Liver (tissue), 9 donors: Measurements from ENCODE around the gene DLEC1. TPM values are rescaled to one million over a fixed set of nuclear protein-coding genes. Genes with fewer than 3 reads are reported as not detected.

Experiments used
- DNase-seq: peaks from one replicate; pipeline ENCODE4 v3.0.0-alpha.2; 2017; ENCODE audit warnings: low spot score
- H3K27ac ChIP-seq, 2 donors: one replicate each; pipeline ENCODE4 v1.7.0; 2013; ENCODE audit warnings: inconsistent platforms in 2 of 2, low read length in 2 of 2, control low read depth in 1 of 2, low read depth in 1 of 2, mild to moderate bottlenecking in 1 of 2
- H3K27me3 ChIP-seq, 4 donors: one replicate each; pipeline versions ENCODE4 v1.6.1 to v1.7.0; 2013; ENCODE audit warnings: low read length in 3 of 4, inconsistent platforms in 1 of 4, mild to moderate bottlenecking in 1 of 4, moderate library complexity in 1 of 4; ENCODE audit not compliant: control insufficient read depth in 4 of 4, insufficient read depth in 4 of 4
- H3K36me3 ChIP-seq, 4 donors: one replicate each; pipeline versions ENCODE4 v1.6.1 to v1.7.0; 2013; ENCODE audit warnings: low read length in 3 of 4, mild to moderate bottlenecking in 3 of 4, low read depth in 1 of 4, moderate library complexity in 1 of 4; ENCODE audit not compliant: control insufficient read depth in 4 of 4, insufficient read depth in 3 of 4
- H3K4me1 ChIP-seq, 4 donors: one replicate each; pipeline versions ENCODE4 v1.6.1 to v1.7.0; 2013; ENCODE audit warnings: low read length in 3 of 4, mild to moderate bottlenecking in 3 of 4, moderate library complexity in 1 of 4; ENCODE audit not compliant: control insufficient read depth in 4 of 4, insufficient read depth in 4 of 4
- H3K4me3 ChIP-seq, 3 donors: one replicate each; pipeline versions ENCODE4 v1.6.1 to v1.7.0; 2013; ENCODE audit warnings: low read length in 3 of 3, control low read depth in 1 of 3, low read depth in 1 of 3, mild to moderate bottlenecking in 1 of 3
- H3K9ac ChIP-seq, 2 donors: one replicate each; pipeline ENCODE4 v1.7.0; 2013; ENCODE audit warnings: low read length in 2 of 2, mild to moderate bottlenecking in 2 of 2, moderate library complexity in 2 of 2, control low read depth in 1 of 2, low read depth in 1 of 2
- H3K9me3 ChIP-seq, 4 donors: one replicate each; pipeline versions ENCODE4 v1.6.1 to v1.7.0; 2013; ENCODE audit warnings: low read length in 3 of 4; ENCODE audit not compliant: control insufficient read depth in 4 of 4
- ATF3 ChIP-seq: IDR thresholded peaks from 2 replicates; pipeline ENCODE4 v1.6.1; 2016; ENCODE audit warnings: antibody characterized with exemption
- CTCF ChIP-seq: fragments of 150-350 bp; IDR thresholded peaks from 2 replicates; pipeline ENCODE4 v1.5.1; 2017; ENCODE audit warnings: improper control_type of control experiment, low read depth, low read length; ENCODE audit not compliant: missing input control
- EGR1 ChIP-seq, 2 donors: IDR thresholded peaks; 2 replicates each; pipeline ENCODE4 v1.6.1; 2016 to 2018; ENCODE audit warnings: antibody characterized with exemption in 2 of 2, low read depth in 2 of 2
- FOXA1 ChIP-seq: IDR thresholded peaks from 2 replicates; pipeline ENCODE4 v1.6.1; 2016; ENCODE audit warnings: antibody characterized with exemption
- FOXA2 ChIP-seq: IDR thresholded peaks from 2 replicates; pipeline ENCODE4 v1.6.1; 2016; ENCODE audit warnings: antibody characterized with exemption
- GABPA ChIP-seq, 2 donors: IDR thresholded peaks in 1 of 2; conservative IDR thresholded peaks in 1 of 2; 2 replicates each; pipeline ENCODE4 v1.6.1; 2016; ENCODE audit warnings: antibody characterized with exemption in 2 of 2, mild to moderate bottlenecking in 1 of 2, moderate library complexity in 1 of 2
- HNF4A ChIP-seq, 2 donors: conservative IDR thresholded peaks; 2 replicates each; pipeline ENCODE4 v1.6.1; 2016; ENCODE audit warnings: antibody characterized with exemption in 2 of 2, mild to moderate bottlenecking in 2 of 2
- HNF4G ChIP-seq: IDR thresholded peaks from 2 replicates; pipeline ENCODE4 v1.6.1; 2016; ENCODE audit warnings: antibody characterized with exemption
- JUND ChIP-seq, 2 donors: IDR thresholded peaks; 2 replicates each; pipeline ENCODE4 v1.6.1; 2016; ENCODE audit warnings: antibody characterized with exemption in 2 of 2
- MAX ChIP-seq: IDR thresholded peaks from 2 replicates; pipeline ENCODE4 v1.6.1; 2016; ENCODE audit warnings: antibody characterized with exemption
- NR2F2 ChIP-seq: IDR thresholded peaks from 2 replicates; pipeline ENCODE4 v1.6.1; 2016; ENCODE audit warnings: antibody characterized with exemption
- RAD21 ChIP-seq, 2 donors: IDR thresholded peaks; 2 replicates each; pipeline ENCODE4 v1.6.1; 2016; ENCODE audit warnings: antibody characterized with exemption in 2 of 2, mild to moderate bottlenecking in 2 of 2
- REST ChIP-seq: IDR thresholded peaks from 2 replicates; pipeline ENCODE4 v1.6.1; 2016; ENCODE audit warnings: antibody characterized with exemption, mild to moderate bottlenecking
- RXRA ChIP-seq, 2 donors: IDR thresholded peaks; 2 replicates each; pipeline ENCODE4 v1.6.1; 2017 to 2018; ENCODE audit warnings: antibody characterized with exemption in 2 of 2, mild to moderate bottlenecking in 1 of 2
- SP1 ChIP-seq: IDR thresholded peaks from 2 replicates; pipeline ENCODE4 v1.6.1; 2018; ENCODE audit warnings: antibody characterized with exemption, mild to moderate bottlenecking
- TAF1 ChIP-seq: conservative IDR thresholded peaks from 2 replicates; pipeline ENCODE4 v1.6.1; 2016; ENCODE audit warnings: antibody characterized with exemption, mild to moderate bottlenecking
- YY1 ChIP-seq: IDR thresholded peaks from 2 replicates; pipeline ENCODE4 v1.6.1; 2016; ENCODE audit warnings: antibody characterized with exemption, mild to moderate bottlenecking
- ZBTB33 ChIP-seq: IDR thresholded peaks from 2 replicates; pipeline ENCODE4 v1.6.1; 2016; ENCODE audit warnings: antibody characterized with exemption
- whole genome bisulfite sequencing: extraction: QIAGEN DNeasy Blood & Tissue Kit; methylation state at CpG from one replicate; pipeline ENCODE4 v1.1.7; 2013; 5-methylcytosine and 5-hydroxymethylcytosine counted together
- polyA plus RNA-seq, 2 donors: library from polyadenylated mRNA; stranded (reverse) in 1 of 2; unstranded in 1 of 2; fragments of 200-250 nt in 1 of 2; fragments of >200 nt in 1 of 2; fragmentation: Nextera tagmentation in 1 of 2; extraction: Ambion mirVana in 1 of 2; gene quantifications; one replicate each; pipeline versions ENCODE4 v1.2.1 to v1.2.3, GENCODE V29; 2013 to 2015
- total RNA-seq, 2 donors: library from RNA; depleted of rRNA; stranded (reverse); fragments of >200 nt; gene quantifications; one replicate each; pipeline ENCODE4 v1.2.3, GENCODE V29; 2014
- donor health status: healthy.
- donor health status: healthy.
- donor health status: healthy.
- donor health status: healthy.
- donor health status: healthy.

Gene DLEC1
- total and polyA plus RNA-seq, 4 donors: 0.09 to 0.63 (median 0.30) TPM

GRCh38 chr3:38169027-38169317 is 130.0 kb downstream of the DLEC1 start:
- WGBS: 86% methylated on average over 1 of the region's 1 CpG
- Histone ChIP-seq H3K27ac (no peak overlapping the region), H3K36me3 (no peaks in the 10 kb centered on the region), H3K4me1 (peaks cover under 1 to 19% (median 9%) of the 10 kb centered on the region in 4 donors), H3K4me3 (no peak overlapping the region), H3K9ac (no peak overlapping the region), H3K9me3 (no peaks in the 10 kb centered on the region), H3K27me3 (no peaks in the 10 kb centered on the region)
- no peak for DNase-seq
- no peak for TF ChIP-seq RAD21 (IDR thresholded peaks at IDR 0.05)
- TF ChIP-seq HNF4A (conservative IDR thresholded peaks at IDR 0.05): no peak

GRCh38 chr3:38170722-38171121 is 131.7 kb downstream of the DLEC1 start:
- Histone ChIP-seq H3K36me3 (no peaks in the 10 kb centered on the region), H3K4me3 (no peak overlapping the region), H3K9me3 (no peaks in the 10 kb centered on the region), H3K9ac (no peak overlapping the region), H3K4me1 (peaks cover 0 to 19% (median 8%) of the 10 kb centered on the region in 4 donors), H3K27me3 (no peaks in the 10 kb centered on the region), H3K27ac (no peak overlapping the region)
- TF ChIP-seq RAD21 (IDR thresholded peaks at IDR 0.05): no peak
- TF ChIP-seq HNF4G: no peak
- no peak for TF ChIP-seq ATF3
- TF ChIP-seq REST: no peak
- TF ChIP-seq SP1: no peak
- no peak for TF ChIP-seq TAF1
- TF ChIP-seq ZBTB33: no peak
- no peak for TF ChIP-seq GABPA (IDR thresholded peaks at IDR 0.05 in 1 of 2, conservative IDR thresholded peaks at IDR 0.05 in 1 of 2)
- no peak for TF ChIP-seq MAX
- no peak for TF ChIP-seq RXRA (IDR thresholded peaks at IDR 0.05)
- TF ChIP-seq JUND (IDR thresholded peaks at IDR 0.05): no peak
- TF ChIP-seq YY1: no peak
- no peak for TF ChIP-seq HNF4A (conservative IDR thresholded peaks at IDR 0.05)
- TF ChIP-seq CTCF: no peak
- TF ChIP-seq EGR1 (IDR thresholded peaks at IDR 0.05; ENCODE audit: low read depth in 2 of 2): no peak
- TF ChIP-seq FOXA2: no peak
- no peak for TF ChIP-seq NR2F2
- TF ChIP-seq FOXA1: no peak
- WGBS: 94% methylated on average over 4 of the region's 4 CpGs
- no peak for DNase-seq
